Measurements from ENCODE around the gene PRPS1L1. TPM values are rescaled to one million over a fixed set of nuclear protein-coding genes. Genes with fewer than 3 reads are reported as not detected.

The PRPS1L1 gene
- total RNA-seq (2021; fragmentation: NEBNext Ultra II Directional; extraction: Animal tissue kit (Norgen Biotek cat#: 25700)), result not detected in 2 replicates
- polyA plus RNA-seq (2011; rRNA removed), result not detected in 2 replicates
- not detected for polyA plus RNA-seq (2011; cell fraction: cytosol; rRNA removed)
- polyA plus RNA-seq (2011; cell fraction: nucleus; rRNA removed), result not detected
- not detected in 4 replicates for polyA plus RNA-seq (2012, experiment 1 of 2)
- polyA plus RNA-seq (2012, experiment 2 of 2), result not detected
- polyA plus RNA-seq (2013, experiment 1 of 2), result not detected
- polyA plus RNA-seq (2013, experiment 2 of 2), result not detected
- not detected in 2 replicates for polyA minus RNA-seq (2011; rRNA and poly(A)+ RNA removed)
- not detected for polyA minus RNA-seq (2011; cell fraction: cytosol; rRNA and poly(A)+ RNA removed)
- polyA minus RNA-seq (2011; cell fraction: nucleus; rRNA and poly(A)+ RNA removed), result not detected
- long read RNA-seq, experiment 1, result 0 reads
- long read RNA-seq, experiment 2, result 0 reads

DNA sequence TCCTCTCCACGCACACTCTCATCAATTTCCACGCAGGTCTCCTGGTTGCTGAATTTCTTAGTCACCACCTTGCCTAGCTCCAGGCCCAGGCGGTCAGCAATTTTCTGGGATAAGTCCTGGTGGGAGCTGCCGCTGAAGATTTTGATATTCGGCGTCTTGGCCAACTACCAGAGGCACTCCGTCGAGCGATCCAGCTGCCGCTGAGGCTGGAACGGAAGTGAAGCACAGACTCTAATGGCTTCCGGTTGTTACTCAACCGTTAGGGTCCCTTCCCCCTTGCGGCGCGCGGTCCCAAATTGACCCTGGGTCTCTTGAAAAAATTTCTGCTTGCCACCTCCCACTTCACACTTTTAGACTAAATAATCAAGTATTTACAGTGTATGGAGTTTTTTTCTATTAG lies at the start of gene PRPS1L1:
Gene PRPS1L1, minus strand, starts transcription at position 219 of the 400 bp plus-strand sequence.
- Histone ChIP-seq H2BK12ac (ENCODE audit: low read depth, low read length) (no peak within 1 kb of the TSS), H2BK5ac (ENCODE audit: low read depth, low read length) (no peak within 1 kb of the TSS), H4K91ac (replicated peaks; ENCODE audit: insufficient read length, low read length) (no peak within 1 kb of the TSS), H4K5ac (ENCODE audit: insufficient read length, low read depth, low read length) (no peak within 1 kb of the TSS), H2AK5ac (ENCODE audit: low read depth, low read length) (no peak within 1 kb of the TSS), H4K20me1 (replicated peaks in 1 of 2; ENCODE audit: control insufficient read depth in 1 of 2, insufficient read depth in 2 of 2, low read length in 2 of 2) (no peaks in the 10 kb centered on the region), H2BK120ac (replicated peaks; ENCODE audit: low read depth, low read length) (no peak within 1 kb of the TSS), H3K23me2 (ENCODE audit: low read depth, low read length) (no peaks in the 10 kb centered on the region), H2BK15ac (ENCODE audit: low read length) (no peak within 1 kb of the TSS), H3K4ac (replicated peaks; ENCODE audit: insufficient read length, low read depth, low read length) (no peak within 1 kb of the TSS), H3K4me2 (ENCODE audit: insufficient read depth in 1 of 2, low read depth in 2 of 2, low read length in 2 of 2) (no peak within 1 kb of the TSS), H3K27ac (ENCODE audit: low read depth, low read length) (no peak within 1 kb of the TSS), H3K79me1 (ENCODE audit: low read depth, low read length) (no peaks in the 10 kb centered on the region), H3K27me3 (replicated peaks in 1 of 4; ENCODE audit: control insufficient read depth in 3 of 4, extremely low read depth in 1 of 4, insufficient read depth in 3 of 4, low read length in 3 of 4) (no peaks in the 10 kb centered on the region), H3K4me1 (replicated peaks in 1 of 4; ENCODE audit: control insufficient read depth in 3 of 4, insufficient read depth in 4 of 4, low read length in 3 of 4) (no peaks in the 10 kb centered on the region), H3K23ac (ENCODE audit: insufficient read length) (no peak within 1 kb of the TSS), H3K79me2 (ENCODE audit: control insufficient read depth in 1 of 2, insufficient read depth in 2 of 2, low read length in 2 of 2) (no peaks in the 10 kb centered on the region), H3K14ac (ENCODE audit: insufficient read length) (no peak within 1 kb of the TSS), H3K36me3 (ENCODE audit: control insufficient read depth in 2 of 4, insufficient read depth in 4 of 4, low read length in 3 of 4) (no peaks in the 10 kb centered on the region), H3K18ac (ENCODE audit: extremely low read depth, low read length) (no peak within 1 kb of the TSS), H2AFZ (ENCODE audit: low read length) (no peak within 1 kb of the TSS), H3K9ac (replicated peaks in 1 of 4; ENCODE audit: extremely low read depth in 1 of 4, low read depth in 3 of 4, low read length in 3 of 4) (no peak within 1 kb of the TSS), H3K56ac (replicated peaks; ENCODE audit: insufficient read length, low read depth, low read length) (no peak within 1 kb of the TSS), H3K9me3 (ENCODE audit: insufficient read depth in 2 of 2, low read depth in 1 of 2, low read length in 1 of 2) (no peaks in the 10 kb centered on the region), H4K8ac (ENCODE audit: extremely low read depth, insufficient read depth, low read length) (no peak within 1 kb of the TSS), H2BK20ac (ENCODE audit: low read length) (no peak within 1 kb of the TSS), H3K4me3 (ENCODE audit: extremely low read depth in 1 of 4, insufficient read depth in 2 of 4, low read depth in 3 of 4, low read length in 4 of 4) (no peak within 1 kb of the TSS)
- no peak for TF ChIP-seq EGR1 (IDR thresholded peaks at IDR 0.05; ENCODE audit: borderline replicate concordance, low read depth, low read length)
- TF ChIP-seq ZNF274 (IDR thresholded peaks at IDR 0.05; ENCODE audit: borderline replicate concordance, extremely low read depth, low read length), result no peak
- no peak for TF ChIP-seq CHD2 (IDR thresholded peaks at IDR 0.05; ENCODE audit: low read length)
- TF ChIP-seq CHD1 (IDR thresholded peaks at IDR 0.05; ENCODE audit: low read depth, low read length), result no peak
- no peak for TF ChIP-seq CBX5 (IDR thresholded peaks at IDR 0.05; ENCODE audit: low read depth, low read length)
- no peak for TF ChIP-seq BCL11A (IDR thresholded peaks at IDR 0.05; ENCODE audit: low read depth in 2 of 2, low read length in 2 of 2)
- POLR2A ChIA-PET (ENCODE audit: partially characterized antibody), result no interaction called here
- CTCF ChIA-PET (ENCODE audit: partially characterized antibody), result interaction anchor here (1.0 kb wide), 1 partner anchor 11 kb away, joined by 3 read pairs; no protein-coding TSS in a partner anchor
- FAIRE-seq, result no peak
- WGBS, 2 experiments (ENCODE audit: extremely low coverage in 1 of 2, insufficient coverage in 1 of 2, insufficient read length in 1 of 2, insufficient replicate concordance in 2 of 2, low coverage in 1 of 2, low lambda C conversion rate in 2 of 2, missing lambda C conversion rate in 1 of 2), result 92% methylated on average over 17 of the region's 17 CpGs; no CpG with 5 or more reads in 1 of the 2 experiments
- no peak for DNase-seq (ENCODE audit: low read depth in 1 of 2, low spot score in 2 of 2)
